Fibroblast of skin of abdomen (primary cell): Measurements from ENCODE around the gene CRCP. TPM values are rescaled to one million over a fixed set of nuclear protein-coding genes. Genes with fewer than 3 reads are reported as not detected.
"Not testable (repeated sequence)": the region's sequence is repeated elsewhere in the genome, so short reads cannot be mapped to it uniquely, and the experiment has no call there.

ENCODE experiments used
- DNase-seq: peaks from one replicate; pipeline ENCODE4 v3.0.0-alpha.2; 2013
- polyA plus RNA-seq, 2 experiments: library from polyadenylated mRNA; unstranded; fragments of 120-200 nt; gene quantifications; one replicate each; pipeline ENCODE4 v1.2.1, GENCODE V29; 2013; ENCODE audit not compliant: insufficient read length in 2 of 2

The CRCP gene
- polyA plus RNA-seq (2013, experiment 1 of 2; ENCODE audit: insufficient read length) = 24.6 TPM
- polyA plus RNA-seq (2013, experiment 2 of 2; ENCODE audit: insufficient read length) = 25.2 TPM

DNA sequence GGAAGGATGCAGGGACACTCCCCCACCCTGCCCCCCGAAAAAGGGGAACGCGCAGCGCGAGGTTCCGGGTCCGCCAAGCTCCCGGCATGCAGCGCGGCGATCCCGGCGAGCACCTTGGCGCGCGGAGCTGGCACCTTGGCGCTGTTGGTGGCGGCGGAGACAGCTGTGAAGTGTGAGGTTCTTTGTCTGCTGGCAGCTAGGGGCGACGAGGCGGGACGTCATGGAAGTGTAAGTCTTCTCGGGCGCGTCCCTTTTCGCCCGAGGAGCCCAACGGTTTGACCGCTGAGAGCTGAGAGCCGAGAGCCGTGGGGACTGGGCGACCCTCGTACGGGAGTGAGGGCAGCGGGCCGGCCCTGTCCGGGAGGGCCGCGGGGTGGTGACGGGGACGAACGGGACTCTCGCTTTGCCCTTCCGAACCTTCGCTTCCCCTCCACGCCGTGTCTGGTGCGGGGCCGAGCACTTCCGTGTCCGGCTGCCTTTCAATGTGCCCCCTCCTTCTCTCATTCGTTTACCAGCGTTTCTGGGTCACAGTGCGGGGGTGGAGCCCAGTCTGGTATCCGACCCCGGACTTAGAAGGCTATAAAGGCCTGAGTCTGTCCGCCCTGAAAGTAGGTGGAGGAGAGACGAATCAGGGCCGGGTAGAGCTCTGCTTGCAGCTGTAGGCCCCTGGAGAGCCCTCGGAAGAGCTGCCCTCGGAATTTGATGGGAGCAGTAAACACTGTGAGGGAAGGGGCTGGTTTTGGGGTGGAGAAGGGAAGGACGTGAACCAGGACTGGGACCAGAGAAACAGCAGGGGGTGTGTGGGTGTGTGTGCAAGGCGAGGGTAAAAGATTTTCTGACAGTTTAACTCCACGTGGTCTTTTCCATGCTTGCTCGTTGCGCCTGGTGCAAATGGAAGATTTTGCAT, at the start of gene CRCP:
CRCP (plus strand) TSS at position 105 of the 907 bp plus-strand sequence; CDS start at position 221, 116 bp downstream.
- DNase-seq = peak; percentile 72

DNA sequence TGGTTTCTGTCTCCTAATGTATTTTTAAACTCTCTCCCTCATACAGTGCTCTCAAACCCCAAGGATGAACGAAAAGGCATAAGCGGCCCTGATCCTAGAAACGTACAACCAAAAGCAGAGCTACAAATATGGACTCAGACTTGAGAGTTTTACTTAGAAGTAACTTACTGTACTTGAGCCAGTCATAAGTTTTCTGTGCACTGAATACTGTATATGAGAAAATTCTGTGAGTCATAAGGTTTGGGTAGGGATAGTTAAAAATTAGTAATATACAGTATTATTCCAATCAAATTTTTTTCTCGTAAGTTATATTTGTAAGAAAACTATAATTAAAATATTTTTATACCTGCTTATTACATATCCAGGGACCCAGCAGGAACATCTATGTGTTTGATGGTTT, 44.9 kb upstream of the CRCP start:
- DNase-seq = no peak

DNA sequence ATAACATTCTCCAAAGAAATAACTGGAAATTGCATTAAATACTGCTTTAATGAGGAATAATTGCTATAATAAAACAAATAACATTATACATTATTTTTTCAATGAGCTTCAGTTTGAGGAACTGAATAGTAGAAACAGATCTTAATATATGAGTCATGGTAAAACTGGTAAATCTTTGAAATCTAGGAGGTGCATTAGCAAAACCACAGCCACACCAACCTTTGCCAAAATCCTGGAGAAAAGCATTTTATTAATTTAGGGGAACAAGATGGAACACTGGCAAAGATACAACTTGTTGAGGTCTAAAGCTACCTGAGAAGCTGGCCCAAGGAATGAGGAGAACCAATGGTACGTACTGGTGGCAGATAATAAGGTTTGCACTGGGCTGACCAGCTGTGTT, 44.4 kb upstream of the CRCP start:
- DNase-seq = peak; percentile 43

DNA sequence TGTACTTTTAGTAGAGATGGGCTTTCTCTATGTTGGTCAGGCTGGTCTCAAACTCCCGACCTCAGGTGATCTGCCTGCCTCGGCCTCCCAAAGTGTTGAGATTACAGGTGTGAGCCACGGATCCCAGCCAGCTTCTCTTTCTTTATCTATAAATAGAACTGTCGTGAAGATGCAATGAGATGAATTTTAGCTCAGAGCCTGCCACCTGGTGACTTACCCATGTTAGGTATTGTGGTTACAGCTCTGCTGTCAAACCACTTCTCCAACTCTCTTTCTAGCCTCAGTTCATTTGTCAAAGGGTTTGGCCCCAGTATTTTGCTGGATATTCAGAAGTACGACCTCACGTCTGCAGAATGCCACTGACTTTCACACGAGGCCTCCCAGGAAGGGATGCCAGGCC, 42.4 kb upstream of the CRCP start:
- DNase-seq = not testable (repeated sequence)

DNA sequence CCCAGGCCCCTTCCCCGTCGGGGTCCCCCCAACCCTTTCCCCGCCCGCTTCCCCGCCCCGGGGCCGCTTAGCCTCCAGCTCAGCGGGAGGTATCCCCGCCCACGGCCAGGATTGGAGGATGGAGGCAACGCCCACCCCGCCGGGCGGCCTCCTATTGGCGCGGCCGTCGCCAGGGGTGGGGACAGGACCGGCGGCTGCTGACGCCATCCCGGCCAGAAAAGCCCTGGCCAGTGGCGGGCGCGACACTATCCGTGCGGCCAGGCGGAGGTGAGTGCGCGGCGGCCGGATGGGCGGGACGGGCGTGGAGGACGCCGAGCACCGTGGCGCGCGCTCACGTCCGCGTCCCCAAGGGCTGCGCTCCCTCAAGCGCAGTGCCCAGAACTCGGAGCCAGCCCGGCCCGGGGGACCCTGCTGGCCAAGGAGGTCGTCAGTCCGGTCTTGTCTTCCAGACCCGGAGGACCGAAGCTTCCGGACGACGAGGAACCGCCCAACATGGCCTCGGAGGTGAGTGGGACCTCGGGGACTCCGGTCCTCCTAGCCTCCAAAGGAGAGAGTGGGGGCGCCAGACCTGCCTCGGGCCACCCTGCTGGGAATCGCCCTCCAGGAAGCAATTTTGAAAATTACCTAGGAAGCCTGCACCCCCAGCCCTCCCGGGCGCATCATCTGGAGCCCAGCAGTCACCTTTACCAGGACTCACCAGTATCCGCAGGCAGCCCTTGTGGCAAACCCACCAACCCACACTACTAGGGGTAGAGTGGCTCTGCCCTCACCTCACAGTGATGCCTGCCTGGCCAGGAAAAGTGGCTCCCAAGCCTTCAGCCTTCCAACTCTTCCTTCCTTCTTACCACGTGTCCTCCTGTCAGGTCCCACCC, 38.8 kb upstream of the CRCP start, which contains the start of gene ASL:
ASL (plus strand) TSS at position 230 of the 872 bp plus-strand sequence; CDS start at position 493, 263 bp downstream.
- peak; percentile 90 for DNase-seq

DNA sequence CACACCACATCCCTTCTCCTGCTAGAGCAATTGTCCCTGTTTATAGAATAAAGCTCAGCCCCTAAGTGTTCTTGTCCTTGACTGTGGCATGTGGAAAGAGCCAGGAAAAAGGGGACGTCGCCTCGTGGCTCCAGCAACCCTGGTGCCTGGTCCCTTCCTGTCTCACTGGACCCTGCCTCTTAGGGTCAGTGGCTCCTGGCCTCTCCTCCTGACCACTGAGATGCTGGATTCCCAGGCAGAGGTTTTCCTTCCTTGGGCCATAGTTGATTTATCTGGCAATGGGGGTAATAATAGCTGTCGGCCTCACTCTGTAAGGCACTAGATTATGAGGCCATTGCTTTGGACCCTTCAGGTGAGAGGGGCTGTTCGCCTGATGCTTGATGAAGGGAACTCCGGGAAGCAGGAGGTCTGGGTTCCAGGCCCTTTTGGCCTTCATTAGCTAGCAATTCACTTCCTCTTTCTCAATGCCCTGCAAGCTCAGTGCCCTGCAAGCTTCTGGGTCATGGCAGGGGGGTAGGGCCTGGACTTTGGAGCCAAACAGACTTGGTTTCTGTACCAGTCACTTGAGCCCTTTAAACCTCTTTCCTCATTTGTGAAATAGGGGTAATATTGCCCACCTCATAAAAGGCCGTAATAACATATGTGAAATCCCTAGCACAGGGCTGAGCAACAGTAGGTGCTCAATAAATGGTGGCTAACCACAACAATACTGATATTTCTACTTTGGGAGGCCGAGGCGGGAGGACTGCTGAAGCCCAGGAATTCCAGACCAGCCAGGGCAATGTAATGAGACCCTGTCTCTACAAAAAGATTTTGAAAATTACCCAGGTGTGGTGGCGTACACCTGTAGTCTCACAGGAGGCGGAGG, 38.0 kb upstream of the CRCP start:
- DNase-seq = no peak

DNA sequence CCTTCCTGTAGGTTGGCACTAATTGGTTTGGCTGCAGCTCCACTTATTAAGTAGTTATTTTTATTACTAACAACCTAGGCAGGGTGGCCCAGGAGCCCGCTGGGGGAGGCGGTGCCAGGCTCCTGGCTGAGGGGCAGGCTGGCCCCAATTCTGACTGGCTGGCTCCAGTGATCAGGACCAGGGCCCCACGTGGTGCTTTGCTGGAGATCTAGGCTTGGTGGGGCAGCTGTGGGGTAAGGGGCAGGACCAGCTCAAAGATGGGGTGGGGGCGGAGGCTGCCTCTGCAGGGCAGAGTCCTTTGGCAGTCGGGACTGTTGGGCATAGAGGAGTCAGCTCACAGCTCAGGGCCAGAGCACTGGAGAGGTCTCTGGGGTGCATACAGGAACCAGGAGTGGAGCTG, 36.6 kb upstream of the CRCP start:
- DNase-seq = no peak

DNA sequence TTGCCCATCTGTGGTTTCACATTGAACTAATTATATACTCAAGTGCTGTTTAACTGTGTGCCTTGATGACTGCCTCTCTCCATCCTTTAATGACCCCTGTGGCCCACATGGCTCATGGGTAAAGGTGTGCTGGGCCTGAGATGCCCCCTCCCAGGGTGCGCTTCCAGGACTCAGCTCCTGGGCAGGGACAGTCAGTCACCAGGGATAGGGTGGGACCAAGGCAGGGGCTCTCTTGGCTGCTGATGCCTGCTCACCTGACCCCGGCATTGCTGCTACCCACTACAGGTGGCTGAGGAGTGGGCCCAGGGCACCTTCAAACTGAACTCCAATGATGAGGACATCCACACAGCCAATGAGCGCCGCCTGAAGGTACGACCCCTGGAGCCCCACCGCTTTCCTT, 32.6 kb upstream of the CRCP start:
- DNase-seq = no peak

DNA sequence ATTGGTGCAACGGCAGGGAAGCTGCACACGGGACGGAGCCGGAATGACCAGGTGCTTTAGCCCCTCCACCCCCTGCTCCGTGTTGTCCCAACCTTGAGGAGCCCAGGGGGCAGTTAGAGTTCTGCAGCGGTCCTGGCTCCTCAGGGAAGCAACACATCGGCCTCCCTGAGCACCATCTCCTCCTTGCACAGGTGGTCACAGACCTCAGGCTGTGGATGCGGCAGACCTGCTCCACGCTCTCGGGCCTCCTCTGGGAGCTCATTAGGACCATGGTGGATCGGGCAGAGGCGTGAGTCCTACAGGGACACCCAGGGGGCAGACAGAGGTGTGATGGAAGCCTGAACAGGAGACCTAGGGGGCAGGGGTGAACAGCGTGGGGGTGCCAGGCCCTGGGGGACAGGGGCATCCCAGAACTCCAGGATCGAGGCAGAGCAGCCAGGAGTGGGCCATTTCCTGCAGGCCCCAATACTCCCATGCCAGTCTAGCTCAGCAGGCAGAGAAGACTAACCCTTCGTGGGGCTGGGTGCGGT, 31.7 kb upstream of the CRCP start:
- no peak for DNase-seq

DNA sequence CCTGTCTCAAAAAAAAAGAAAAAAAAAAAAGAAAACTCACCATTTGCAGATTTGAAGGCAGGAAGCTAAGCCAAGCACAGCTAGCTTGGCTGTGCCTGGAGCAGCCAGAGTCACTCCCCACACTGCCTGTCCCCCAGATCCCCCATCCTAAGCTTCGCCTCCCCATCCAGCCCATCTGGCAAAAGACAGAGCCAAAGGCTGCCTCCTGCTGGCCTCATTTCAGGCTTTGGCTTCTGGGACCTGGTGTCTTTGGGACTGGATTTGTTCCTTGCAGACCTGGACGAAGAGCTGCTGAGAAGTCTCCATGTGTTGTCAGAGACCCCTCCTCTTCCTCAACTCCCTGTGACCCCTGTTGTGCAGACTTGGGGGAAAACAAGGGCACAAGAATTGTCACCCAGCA, 31.0 kb upstream of the CRCP start:
- no peak for DNase-seq

DNA sequence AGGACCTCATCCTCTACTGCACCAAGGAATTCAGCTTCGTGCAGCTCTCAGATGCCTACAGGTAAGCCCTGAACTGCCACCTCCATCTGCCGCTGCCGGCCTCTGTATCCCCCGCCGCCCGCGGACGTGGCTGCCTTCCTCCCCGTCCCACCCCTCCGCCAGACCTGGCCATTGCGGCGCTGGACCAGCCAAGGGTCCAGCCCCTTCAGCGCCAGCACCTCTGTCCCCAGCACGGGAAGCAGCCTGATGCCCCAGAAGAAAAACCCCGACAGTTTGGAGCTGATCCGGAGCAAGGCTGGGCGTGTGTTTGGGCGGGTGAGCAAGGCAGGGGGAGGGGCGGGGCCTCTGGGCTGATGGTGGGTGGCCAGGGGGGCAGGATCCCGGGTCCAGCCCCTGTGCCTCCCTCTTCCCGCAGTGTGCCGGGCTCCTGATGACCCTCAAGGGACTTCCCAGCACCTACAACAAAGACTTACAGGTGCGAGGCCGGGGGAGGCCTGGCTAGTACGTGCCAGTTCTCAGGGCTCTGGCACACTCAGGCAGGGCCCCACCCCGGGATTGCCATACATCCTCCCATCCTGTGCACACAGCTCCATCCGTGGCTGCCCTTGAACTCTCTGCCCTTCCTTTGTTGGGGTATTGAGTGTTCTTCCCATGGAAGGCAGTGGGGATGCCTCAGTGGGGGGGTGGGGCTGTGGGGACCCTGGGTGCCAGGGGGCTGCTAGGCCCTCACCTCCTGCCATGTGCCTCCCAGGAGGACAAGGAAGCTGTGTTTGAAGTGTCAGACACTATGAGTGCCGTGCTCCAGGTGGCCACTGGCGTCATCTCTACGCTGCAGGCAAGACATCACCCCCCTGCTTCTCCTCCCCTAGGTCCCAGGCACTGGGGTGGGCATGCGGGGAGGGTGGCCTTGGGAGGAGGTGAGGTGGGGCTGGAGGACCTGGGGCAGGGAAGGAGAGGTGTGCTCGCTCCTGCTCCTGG, 25.5 kb upstream of the CRCP start:
- no peak for DNase-seq

DNA sequence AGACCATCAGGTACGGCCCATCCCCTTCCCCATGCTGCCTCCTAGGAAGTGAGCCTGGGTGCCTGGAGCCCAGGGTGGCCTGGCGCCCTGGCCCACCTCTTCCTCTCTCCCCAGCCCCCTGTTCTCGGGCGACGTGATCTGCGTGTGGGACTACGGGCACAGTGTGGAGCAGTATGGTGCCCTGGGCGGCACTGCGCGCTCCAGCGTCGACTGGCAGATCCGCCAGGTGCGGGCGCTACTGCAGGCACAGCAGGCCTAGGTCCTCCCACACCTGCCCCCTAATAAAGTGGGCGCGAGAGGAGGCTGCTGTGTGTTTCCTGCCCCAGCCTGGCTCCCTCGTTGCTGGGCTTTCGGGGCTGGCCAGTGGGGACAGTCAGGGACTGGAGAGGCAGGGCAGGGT, 22.0 kb upstream of the CRCP start:
- no peak for DNase-seq

DNA sequence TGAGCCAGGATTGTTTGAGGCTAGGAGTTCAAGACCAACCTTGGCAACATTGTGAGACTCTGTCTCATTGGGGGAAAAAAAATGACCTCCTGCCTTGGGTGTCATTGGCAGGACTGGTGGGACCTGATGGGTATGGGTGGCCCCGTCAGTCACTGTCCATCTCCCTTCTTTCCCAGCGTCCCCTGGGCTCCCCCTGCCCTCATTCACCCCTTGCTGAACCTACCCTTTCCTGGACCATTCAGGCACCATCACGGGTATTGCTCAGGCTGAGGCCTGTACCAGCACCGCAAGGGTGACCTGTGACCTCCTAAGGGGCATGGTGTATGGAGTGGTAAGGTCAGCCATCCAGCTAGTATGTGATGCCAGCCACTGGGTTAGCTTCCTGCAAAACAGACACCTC, 19.6 kb upstream of the CRCP start:
- no peak for DNase-seq

DNA sequence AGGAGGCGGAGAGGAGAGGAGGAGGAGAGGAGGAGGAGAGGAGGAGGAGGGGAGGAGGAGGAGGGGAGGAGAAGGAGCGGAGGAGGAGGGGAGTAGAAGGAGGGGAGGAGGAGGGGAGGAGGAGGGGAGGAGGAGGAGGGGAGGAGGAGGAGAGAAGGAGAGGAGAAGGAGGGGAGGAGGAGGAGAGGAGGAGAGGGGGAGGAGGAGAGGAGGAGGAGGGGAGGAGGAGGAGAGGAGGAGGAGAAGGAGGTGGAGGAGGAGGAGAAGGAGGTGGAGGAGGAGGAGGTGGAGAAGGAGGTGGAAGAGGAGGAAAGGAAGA, 15.5 kb upstream of the CRCP start:
- DNase-seq = peak; percentile 40

DNA sequence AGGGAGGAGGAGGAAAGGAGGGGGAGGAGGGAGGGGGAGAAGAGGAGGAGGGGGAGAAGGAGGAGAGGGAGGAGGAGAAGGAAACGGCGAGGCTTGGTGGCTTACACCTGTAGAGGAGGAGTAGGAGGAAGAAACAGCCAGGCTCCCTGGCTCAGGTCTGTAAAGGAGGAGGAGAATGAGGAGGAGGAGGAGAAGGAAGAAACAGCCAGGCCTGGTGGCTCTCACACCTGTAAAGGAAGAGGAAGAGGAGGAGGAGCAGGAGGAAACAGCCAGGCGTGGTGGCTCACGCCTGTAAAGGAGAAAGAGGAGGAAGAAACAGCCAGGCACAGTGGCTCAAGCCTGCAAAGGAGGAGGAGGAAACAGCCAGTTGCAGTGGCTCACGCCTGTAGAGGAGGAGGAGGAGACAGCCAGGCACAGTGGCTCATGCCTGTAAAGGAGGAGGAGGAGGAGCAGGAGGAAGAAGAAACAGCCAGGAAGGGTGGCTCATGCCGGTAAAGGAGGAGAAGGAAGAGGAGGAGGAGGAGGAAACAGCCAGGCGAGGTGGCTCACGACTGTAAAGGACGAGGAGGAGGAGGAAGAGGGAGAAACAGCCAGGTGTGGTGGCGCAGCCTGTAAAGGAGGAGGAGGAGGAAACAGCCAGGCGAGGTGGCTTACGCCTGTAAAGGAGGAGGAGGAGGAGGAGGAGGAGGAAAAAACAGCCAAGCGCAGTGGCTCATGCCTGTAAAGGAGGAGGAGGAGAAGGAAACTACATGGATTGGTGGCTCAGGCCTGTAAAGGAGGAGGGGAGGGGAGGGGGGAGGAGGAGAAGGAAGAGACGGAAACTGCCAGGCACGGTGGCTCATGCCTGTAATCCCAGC, 14.9 kb upstream of the CRCP start:
- DNase-seq = peak; percentile 91

DNA sequence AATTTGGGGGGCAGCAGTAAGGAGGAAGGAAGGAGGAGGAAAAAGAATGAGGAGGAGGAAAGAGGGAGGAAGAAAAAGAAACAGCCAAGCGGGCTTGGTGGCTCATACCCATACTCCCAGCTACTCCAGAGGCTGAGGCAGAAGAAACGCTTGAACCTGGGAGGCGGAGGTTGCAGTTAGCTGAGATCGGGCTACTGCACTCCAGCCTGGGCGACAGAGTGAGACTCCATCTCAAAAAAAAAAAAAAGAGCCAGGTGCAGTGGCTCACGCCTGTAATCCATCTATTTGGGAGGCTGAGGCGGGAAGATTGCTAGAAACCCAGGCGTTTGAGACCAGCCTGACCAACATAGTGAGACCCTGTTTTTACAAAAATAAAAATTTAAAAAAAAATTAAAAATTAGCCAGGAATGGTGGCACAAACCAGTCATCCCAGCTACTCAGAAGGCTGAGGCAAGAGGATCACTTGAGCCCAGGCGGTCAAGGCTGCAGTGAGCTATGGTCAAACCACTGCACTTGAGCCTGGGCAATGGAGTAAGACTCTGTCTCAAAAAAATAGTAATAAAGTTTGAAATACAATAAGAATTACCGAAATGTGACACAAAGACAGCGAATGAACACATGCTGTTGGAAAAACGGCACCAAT, 14.1 kb upstream of the CRCP start:
- no peak for DNase-seq

DNA sequence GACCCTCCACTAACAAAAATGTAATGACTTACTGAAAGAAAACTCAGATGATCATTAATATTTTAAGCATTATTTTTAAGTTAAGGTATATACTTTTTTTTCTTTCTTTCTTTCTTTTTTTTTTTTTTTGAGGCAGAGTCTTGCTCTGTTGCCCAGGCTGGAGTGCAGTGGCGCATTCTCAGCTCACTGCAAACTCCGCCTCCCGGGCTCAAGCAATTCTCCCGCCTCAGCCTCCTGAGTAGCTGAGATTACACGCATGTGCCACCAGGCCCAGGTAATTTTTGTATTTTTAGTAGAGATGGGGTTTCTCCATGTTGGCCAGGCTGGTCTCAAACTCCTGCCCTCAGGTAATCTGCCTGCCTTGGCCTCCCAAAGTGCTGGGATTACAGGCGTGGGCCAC, 12.5 kb upstream of the CRCP start:
- DNase-seq = not testable (repeated sequence)

DNA sequence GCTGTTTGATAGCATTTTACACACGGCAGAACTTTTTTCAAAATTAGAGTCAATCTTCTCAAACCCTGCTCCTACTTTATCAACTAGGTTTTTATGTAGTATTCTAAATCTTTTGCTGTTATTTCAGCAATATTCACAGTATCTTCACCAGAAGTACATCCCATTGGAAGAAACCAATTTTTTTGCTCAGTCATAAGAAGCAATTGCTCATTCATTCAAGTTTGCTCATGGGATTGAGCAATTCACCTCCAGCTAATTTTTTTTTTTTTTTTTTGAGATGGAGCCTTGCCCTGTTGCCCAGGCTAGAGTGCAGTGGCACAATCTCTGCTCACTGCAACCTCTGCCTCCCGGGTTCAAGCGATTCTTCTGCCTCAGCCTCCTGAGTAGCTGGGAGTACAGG, 10.7 kb upstream of the CRCP start:
- DNase-seq = peak; percentile 24

DNA sequence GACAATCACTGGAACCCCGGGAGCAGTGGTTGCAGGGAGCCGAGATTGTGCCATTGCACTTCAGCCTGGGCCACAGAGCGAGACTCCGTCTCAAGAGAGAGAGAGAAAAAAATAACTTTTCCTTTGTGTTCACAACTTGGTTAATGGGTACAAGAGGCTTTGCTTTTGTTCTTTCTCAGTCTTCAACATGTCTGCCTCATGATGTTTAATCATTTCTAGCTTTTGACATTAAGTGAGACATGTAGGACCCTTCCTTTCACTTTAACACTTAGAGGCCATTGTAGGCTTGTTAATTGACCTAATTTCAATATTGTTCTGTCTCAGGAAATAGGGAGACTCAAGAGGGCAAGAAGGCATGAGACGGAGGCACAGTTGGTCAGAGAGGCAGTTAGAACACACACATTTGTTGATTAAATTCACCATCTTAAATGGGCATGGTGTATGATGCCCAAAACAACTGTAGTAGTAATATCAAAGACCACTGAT, 9.3 kb upstream of the CRCP start:
- no peak for DNase-seq
